HUES48 (cell line): ENCODE data around the gene ZNF407.

Experiments
- H3K27ac ChIP-seq: one replicate; pipeline ENCODE4 v1.7.0; 2013; ENCODE audit warnings: low read depth, low read length, inconsistent platforms
- H3K27me3 ChIP-seq: 2 replicates; pipeline ENCODE4 v1.6.1; 2013; ENCODE audit warnings: mild to moderate bottlenecking, low read length; ENCODE audit not compliant: control insufficient read depth, insufficient read depth
- H3K36me3 ChIP-seq: 2 replicates; pipeline ENCODE4 v1.6.1; 2013; ENCODE audit warnings: low read length; ENCODE audit not compliant: control insufficient read depth, insufficient read depth
- H3K4me1 ChIP-seq: 2 replicates; pipeline ENCODE4 v1.6.1; 2013; ENCODE audit warnings: mild to moderate bottlenecking, low read length; ENCODE audit not compliant: control insufficient read depth, insufficient read depth
- H3K4me3 ChIP-seq: 2 replicates; pipeline ENCODE4 v1.5.1; 2013; ENCODE audit warnings: mild to moderate bottlenecking, low read depth, low read length
- H3K9ac ChIP-seq: 2 replicates; pipeline ENCODE4 v1.6.1; 2013; ENCODE audit warnings: mild to moderate bottlenecking, low read depth, low read length, moderate library complexity
- H3K9me3 ChIP-seq: 2 replicates; pipeline ENCODE4 v1.6.1; 2013; ENCODE audit warnings: low read length; ENCODE audit not compliant: control insufficient read depth, insufficient read depth

ZNF407 gene

DNA sequence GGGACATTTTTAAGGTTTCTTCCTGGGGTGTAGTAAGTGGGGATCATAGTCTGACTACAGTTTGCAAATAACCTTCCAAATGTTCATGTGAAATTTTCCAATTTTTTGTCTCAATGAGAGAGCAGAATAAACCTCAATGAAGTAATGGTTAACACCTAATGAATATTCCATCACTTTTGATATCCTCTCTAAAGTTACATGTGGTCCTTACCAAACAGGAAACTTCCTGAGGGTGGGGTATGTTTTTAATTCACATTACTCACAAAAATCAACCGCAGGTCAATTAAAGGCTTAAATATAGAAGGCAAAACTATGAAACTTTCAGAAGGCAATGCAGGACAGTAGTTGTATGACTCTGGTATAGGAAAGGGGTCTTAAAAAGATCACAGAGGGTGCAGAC is 13.2 kb downstream of the ZNF407 start:
- no peaks in the 10 kb centered on the region for H3K27me3 ChIP-seq
- no peak overlapping the region for H3K27ac ChIP-seq
- H3K9ac ChIP-seq, result no peak overlapping the region
- no peaks in the 10 kb centered on the region for H3K36me3 ChIP-seq
- no peaks in the 10 kb centered on the region for H3K9me3 ChIP-seq
- H3K4me3 ChIP-seq, result no peak overlapping the region
- no peaks in the 10 kb centered on the region for H3K4me1 ChIP-seq

DNA sequence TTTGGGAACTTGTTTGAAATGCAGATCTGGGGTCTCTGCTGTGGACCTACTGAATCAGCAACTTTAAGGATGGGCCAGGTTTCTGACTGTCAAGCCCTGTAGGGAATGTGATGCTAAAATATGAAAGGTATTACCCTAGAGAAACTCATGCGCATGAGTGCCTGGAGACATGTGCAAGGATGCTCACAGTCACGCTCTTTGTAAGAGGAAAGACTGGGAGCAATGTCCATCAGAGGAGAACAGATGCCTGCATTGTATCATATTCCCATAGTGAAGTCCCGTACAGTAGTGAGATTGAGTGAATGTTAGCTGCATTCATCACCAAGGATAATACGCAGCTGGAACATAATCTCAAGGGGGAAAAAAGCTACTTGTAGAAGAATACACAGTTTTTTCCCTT is 14.1 kb downstream of the ZNF407 start:
- H3K4me1 ChIP-seq, result no peaks in the 10 kb centered on the region
- H3K9me3 ChIP-seq, result no peaks in the 10 kb centered on the region
- no peak overlapping the region for H3K4me3 ChIP-seq
- H3K9ac ChIP-seq, result no peak overlapping the region
- H3K36me3 ChIP-seq, result no peaks in the 10 kb centered on the region
- no peaks in the 10 kb centered on the region for H3K27me3 ChIP-seq
- H3K27ac ChIP-seq, result no peak overlapping the region

DNA sequence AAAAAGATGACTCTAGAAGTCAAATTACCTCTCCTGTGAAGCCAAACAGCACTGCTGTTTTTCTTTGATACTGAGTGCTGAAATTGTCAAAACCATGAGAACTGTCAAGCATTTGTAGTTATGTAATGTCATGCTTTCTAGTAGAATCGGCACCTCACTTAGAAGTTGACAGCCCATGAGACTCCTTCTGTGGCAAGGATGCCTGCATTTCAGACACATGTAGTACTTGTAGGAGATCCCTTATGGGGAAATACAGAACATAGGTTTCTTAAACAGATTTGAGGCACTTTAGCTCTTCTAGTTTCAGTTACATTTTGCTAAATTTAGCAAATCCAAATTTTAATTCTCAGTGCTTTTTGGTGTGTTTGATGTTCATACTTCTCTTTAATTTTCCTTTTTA is 15.7 kb downstream of the ZNF407 start:
- Histone ChIP-seq H3K27ac (no peak overlapping the region), H3K4me3 (no peak overlapping the region), H3K4me1 (no peaks in the 10 kb centered on the region), H3K27me3 (no peaks in the 10 kb centered on the region), H3K9ac (no peak overlapping the region), H3K36me3 (no peaks in the 10 kb centered on the region), H3K9me3 (no peaks in the 10 kb centered on the region)

DNA sequence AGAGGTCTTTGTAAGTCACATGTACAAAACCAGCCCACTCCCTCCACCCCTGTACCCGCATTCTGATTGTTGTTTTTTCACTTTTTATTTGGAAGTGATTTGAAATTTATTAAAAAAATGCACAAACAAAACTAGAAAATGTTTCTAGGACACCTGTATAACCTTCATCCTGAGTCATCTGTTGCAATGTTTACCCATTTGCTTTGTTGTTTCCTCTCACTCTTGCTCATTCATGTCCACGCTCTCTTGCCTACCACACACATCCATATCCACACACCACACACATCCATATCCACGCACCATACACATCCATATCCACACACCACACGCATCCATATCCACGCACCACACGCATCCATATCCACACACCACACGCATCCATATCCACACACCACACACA is 18.8 kb downstream of the ZNF407 start:
- Histone ChIP-seq H3K9me3 (no peaks in the 10 kb centered on the region), H3K27ac (no peak overlapping the region)

DNA sequence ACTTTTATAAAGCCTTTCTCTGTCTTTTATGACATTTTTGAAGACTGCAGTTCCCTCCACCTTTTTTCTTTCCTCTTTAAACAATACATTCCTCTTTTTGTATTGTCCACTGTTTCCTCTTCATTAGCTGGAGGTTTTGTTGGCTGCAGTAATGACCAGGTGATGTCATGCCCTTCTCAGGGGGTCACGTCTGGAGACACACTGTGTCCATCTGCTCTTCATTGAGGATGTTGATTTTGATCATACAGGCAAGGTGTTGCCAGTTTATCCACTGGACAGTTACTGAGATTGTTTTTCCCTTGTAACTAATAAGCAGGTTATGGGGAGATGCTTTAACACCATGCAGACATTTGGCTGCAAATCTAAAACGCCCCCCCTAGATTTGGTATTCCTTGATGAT is 19.8 kb downstream of the ZNF407 start:
- Histone ChIP-seq H3K27me3 (no peaks in the 10 kb centered on the region), H3K9ac (no peak overlapping the region), H3K27ac (no peak overlapping the region), H3K4me1 (0 out of 2 replicates have a peak, but pooled peaks cover 9% of the 10 kb centered on the region), H3K9me3 (no peaks in the 10 kb centered on the region), H3K4me3 (no peak overlapping the region), H3K36me3 (no peaks in the 10 kb centered on the region)

More for the DNA sequence above, 18.8 kb downstream of the ZNF407 start:
- no peak overlapping the region for H3K4me3 ChIP-seq
- H3K9ac ChIP-seq, result no peak overlapping the region
- 0 out of 2 replicates have a peak, but pooled peaks cover 4% of the 10 kb centered on the region for H3K4me1 ChIP-seq
- no peaks in the 10 kb centered on the region for H3K27me3 ChIP-seq
- H3K36me3 ChIP-seq, result no peaks in the 10 kb centered on the region

DNA sequence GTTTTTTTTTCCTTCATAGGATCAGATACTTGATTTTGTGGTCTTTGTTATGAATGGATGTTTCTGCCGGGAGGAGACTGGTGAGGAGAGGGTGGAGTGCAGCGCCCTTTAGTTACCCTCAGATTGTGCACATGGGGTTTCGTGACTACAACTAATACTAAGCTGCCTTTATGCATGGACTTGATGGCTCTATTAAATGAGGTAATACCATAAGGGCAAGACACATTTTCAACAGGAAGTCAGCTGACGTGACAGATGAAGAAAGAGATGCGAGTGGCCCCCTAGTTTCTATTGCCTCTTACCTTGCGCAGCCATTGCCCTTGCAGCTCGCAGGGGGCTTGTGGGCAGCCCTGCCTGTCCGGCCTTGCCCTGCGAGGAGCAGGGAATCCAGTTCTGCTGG is 24.4 kb downstream of the ZNF407 start:
- H3K36me3 ChIP-seq, result no peaks in the 10 kb centered on the region
- H3K4me1 ChIP-seq, result peaks cover 22% of the 10 kb centered on the region; the same call in 1 of the 2 replicates
- H3K27ac ChIP-seq, result no peak overlapping the region
- no peaks in the 10 kb centered on the region for H3K27me3 ChIP-seq
- H3K9ac ChIP-seq, result no peak overlapping the region
- no peaks in the 10 kb centered on the region for H3K9me3 ChIP-seq
- no peak overlapping the region for H3K4me3 ChIP-seq

DNA sequence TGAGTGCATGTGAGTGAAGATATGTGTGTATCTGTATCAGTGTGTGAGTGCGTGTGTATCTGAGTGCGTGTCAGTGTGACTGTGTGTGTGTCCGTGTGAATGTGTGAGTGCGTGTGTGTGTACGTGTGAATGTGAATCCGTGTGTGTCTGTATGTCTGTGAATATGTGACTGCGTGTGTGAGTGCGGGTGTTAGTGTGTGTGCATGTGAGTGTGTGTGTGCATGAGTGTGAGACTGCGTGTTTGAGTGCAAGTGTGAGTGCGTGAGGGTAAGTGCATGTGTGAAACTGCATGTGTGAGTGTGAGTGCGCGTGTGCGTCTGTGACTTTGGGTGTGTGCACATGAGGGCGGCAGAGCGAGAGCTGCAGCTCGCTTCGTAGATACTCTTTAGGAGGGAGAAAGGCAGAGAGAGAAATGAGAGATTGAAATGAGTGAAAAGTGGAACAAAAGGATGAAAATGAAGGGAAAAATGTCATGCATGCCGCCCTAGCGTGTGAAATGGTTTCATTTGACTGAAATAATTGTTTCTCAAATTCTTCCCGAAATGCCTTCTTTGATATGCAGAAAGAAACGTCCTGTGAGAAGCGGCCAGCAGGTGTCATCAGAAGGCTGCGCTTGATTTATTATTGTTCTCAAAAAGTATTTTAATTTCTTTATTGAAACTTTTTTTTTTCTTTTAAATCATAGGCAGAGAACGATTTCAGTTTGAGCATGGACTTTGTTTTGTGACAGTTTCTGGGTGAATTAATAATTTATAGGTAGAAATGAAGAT is 25.6 kb downstream of the ZNF407 start:
- H3K9me3 ChIP-seq, result no peaks in the 10 kb centered on the region
- H3K4me3 ChIP-seq, result no peak overlapping the region
- H3K9ac ChIP-seq, result no peak overlapping the region
- H3K4me1 ChIP-seq, result peaks cover 22% of the 10 kb centered on the region; the same call in 1 of the 2 replicates
- no peak overlapping the region for H3K27ac ChIP-seq
- H3K27me3 ChIP-seq, result no peaks in the 10 kb centered on the region
- no peaks in the 10 kb centered on the region for H3K36me3 ChIP-seq

DNA sequence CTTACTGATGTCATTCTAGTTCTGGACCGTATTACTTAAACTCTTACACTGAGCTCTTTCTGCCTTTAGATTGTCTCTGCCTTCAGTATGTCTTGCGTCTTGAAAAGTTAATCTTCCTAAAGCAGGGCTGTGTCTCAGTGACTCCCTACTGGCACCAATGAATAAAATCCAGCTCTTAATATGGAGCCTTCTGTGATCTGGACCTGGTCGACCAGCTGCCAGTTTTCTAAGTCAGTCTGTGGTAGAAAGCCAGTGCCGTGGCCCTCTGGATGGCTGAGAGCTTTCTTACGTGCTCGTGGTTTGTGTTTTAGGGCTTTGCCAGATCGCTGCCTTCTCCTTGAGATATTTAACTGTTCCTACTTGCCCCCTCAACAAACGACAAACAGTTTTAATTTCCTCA is 26.8 kb downstream of the ZNF407 start:
- Histone ChIP-seq H3K4me3 (no peak overlapping the region), H3K36me3 (no peaks in the 10 kb centered on the region), H3K4me1 (peaks cover 22% of the 10 kb centered on the region; the same call in 1 of the 2 replicates), H3K27ac (no peak overlapping the region), H3K27me3 (no peaks in the 10 kb centered on the region), H3K9me3 (no peaks in the 10 kb centered on the region), H3K9ac (no peak overlapping the region)

DNA sequence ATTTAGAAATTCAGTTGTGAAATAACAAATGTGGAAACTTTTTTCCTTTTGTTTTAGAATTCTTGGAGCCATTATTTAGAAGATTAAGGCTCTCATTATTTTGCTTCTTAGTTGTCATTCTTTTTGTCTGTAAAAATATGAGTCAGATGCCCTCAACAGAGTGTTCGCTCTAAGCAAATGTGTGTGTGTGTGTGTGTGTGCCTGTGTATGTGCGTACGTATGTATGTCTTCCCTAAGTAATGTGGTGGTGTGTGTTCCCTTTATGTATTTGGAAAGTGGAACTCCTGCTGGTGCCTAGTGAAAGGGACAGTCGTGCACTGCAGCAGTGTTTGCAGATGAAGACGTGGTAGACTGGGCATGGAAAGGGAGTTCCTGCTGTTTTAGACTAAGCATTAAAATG is 27.5 kb downstream of the ZNF407 start:
- Histone ChIP-seq H3K9me3 (no peaks in the 10 kb centered on the region), H3K9ac (no peak overlapping the region), H3K4me3 (no peak overlapping the region), H3K27me3 (no peaks in the 10 kb centered on the region), H3K27ac (no peak overlapping the region), H3K36me3 (no peaks in the 10 kb centered on the region), H3K4me1 (peaks cover 22% of the 10 kb centered on the region; the same call in 1 of the 2 replicates)

DNA sequence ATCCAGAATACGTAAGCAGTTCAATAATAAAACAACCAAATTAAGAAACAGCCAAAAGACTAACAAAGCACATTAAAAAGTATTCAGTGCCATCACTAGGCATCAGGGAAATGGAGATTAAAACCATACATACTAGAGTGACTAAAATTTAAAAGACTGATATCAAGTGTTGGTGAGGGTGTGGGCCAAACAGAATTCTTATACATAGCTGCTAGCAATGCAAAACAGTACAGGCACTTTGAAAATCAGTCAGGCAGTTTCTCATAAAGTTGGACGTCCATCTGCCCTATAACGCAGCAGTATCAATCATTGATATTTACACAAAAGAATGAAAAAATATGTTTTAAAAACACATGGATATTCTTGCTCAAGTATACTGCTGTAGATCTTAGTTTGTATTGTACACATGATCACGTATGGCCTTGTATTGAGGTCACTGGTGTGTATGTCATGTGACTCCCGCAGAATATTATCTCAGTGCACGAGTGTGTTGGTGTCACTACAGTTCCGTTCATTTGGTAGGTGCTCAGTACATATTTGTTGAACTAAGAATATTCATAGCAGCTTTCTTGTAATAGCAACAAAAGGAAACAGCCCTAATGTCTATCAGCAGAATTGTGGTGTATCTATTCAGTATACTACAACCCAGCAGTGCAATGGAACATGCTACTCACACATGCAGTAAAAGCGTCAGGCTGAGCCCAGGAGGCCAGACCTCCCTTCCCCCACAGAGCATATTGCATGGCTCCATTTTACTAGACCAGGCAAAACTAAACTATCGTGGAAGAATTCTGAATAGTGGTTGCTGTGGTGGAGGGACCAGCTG is 28.6 kb downstream of the ZNF407 start:
- Histone ChIP-seq H3K9ac (no peak overlapping the region), H3K27me3 (no peaks in the 10 kb centered on the region), H3K27ac (no peak overlapping the region), H3K9me3 (no peaks in the 10 kb centered on the region), H3K36me3 (no peaks in the 10 kb centered on the region), H3K4me3 (no peak overlapping the region), H3K4me1 (peaks cover 20% of the 10 kb centered on the region; the same call in 1 of the 2 replicates)

DNA sequence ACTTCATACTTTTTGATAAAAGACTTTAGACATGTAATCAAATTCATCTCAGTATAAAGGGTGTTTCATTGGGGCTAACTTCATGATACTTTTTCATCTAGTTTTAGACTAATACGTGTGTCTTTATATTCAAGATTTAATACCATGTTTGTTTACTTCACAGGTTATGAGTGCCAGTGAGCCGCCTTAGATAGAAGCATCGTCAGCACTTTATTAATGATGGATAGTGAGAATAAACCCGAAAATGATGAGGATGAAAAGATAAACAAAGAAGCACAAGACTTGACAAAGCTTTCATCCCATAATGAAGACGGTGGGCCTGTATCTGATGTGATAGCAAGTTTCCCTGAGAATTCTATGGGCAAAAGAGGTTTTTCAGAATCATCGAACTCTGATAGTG is 33.1 kb downstream of the ZNF407 start:
- no peaks in the 10 kb centered on the region for H3K27me3 ChIP-seq
- no peak overlapping the region for H3K4me3 ChIP-seq
- no peaks in the 10 kb centered on the region for H3K4me1 ChIP-seq
- no peak overlapping the region for H3K9ac ChIP-seq
- peaks cover 11% of the 10 kb centered on the region; the same call in 1 of the 2 replicates for H3K36me3 ChIP-seq
- H3K9me3 ChIP-seq, result no peaks in the 10 kb centered on the region
- no peak overlapping the region for H3K27ac ChIP-seq
